Osteocyte (in vitro differentiated cells): ENCODE measurements around the gene SECISBP2. TPM values are rescaled to one million over a fixed set of nuclear protein-coding genes. Genes with fewer than 3 reads are reported as not detected.

ENCODE experiments used
- DNase-seq: peaks from one replicate; pipeline ENCODE4 v3.0.0; 2021; ENCODE audit warnings: mixed read lengths; ENCODE audit not compliant: unreplicated experiment; ENCODE audit errors: extremely low spot score
- H3K27ac Mint-ChIP-seq: one replicate; pipeline ENCODE4 v1.8.0; 2021; ENCODE audit warnings: mild to moderate bottlenecking, mixed read lengths; ENCODE audit not compliant: unreplicated experiment
- H3K27me3 Mint-ChIP-seq: one replicate; pipeline ENCODE4 v1.8.0; 2021; ENCODE audit warnings: mixed read lengths; ENCODE audit not compliant: unreplicated experiment
- H3K36me3 Mint-ChIP-seq: one replicate; pipeline ENCODE4 v1.8.0; 2021; ENCODE audit warnings: mixed read lengths; ENCODE audit not compliant: unreplicated experiment
- H3K4me1 Mint-ChIP-seq: one replicate; pipeline ENCODE4 v1.8.0; 2021; ENCODE audit warnings: mixed read lengths; ENCODE audit not compliant: unreplicated experiment
- H3K4me3 Mint-ChIP-seq: one replicate; pipeline ENCODE4 v1.8.0; 2021; ENCODE audit warnings: mild to moderate bottlenecking, moderate library complexity, mixed read lengths; ENCODE audit not compliant: unreplicated experiment
- H3K9me3 Mint-ChIP-seq: one replicate; pipeline ENCODE4 v1.8.0; 2021; ENCODE audit warnings: mixed read lengths; ENCODE audit not compliant: unreplicated experiment
- total RNA-seq: library from RNA; stranded (reverse); gene quantifications from 2 replicates; pipeline ENCODE4 v1.2.1, GENCODE V29; 2021
- TF ChIP-seq, protein P1 (sequence below): fragments of 200-600 bp; sonication (generic); IDR thresholded peaks from 2 replicates; pipeline ENCODE4 v1.5.0; 2021; ENCODE audit warnings: antibody characterized with exemption, mild to moderate bottlenecking, moderate library complexity

The SECISBP2 gene
- total RNA-seq, 1 donor from 2014 or later: 31.5 TPM

DNA sequence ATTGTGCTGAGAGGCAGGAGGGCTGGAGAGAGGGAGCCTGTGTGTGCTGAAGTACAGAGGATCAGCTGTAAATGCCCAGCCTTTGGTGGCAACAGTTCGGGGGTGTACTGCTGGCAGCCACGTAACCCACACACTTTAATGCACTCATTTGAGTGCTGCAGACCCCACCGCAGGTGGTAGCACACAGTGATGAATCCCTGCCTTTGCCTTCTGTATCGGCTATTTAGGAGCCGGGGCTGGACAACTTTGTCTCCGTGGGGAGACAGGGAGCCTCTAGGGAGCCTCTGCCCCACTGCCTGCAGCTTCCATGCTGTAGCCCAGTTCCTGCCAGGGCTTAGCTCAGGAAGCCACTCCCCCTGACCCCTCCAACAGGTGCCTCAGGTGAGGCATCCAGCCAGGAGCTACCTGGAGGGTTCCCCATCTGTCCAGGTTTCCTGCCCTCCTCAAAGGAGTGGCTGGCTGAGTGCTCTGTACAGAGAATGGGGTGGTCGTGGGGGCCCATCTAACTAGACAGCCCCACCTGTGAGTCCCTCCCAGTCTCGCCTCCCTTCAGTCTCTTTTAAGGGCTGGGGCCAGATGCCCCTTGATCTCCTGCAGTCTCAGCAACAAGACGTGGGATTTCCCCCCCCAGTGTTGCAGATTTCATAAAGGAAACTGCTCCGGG lies 44.5 kb downstream of the SECISBP2 start:
- Mint-ChIP-seq H3K27me3 (no peaks in the 10 kb centered on the region), H3K27ac (no peak overlapping the region), H3K36me3 (peaks cover 31% of the 10 kb centered on the region), H3K4me3 (no peak overlapping the region), H3K9me3 (no peaks in the 10 kb centered on the region), H3K4me1 (no peaks in the 10 kb centered on the region)
- DNase-seq: no peak
- TF ChIP-seq, protein P1, sequence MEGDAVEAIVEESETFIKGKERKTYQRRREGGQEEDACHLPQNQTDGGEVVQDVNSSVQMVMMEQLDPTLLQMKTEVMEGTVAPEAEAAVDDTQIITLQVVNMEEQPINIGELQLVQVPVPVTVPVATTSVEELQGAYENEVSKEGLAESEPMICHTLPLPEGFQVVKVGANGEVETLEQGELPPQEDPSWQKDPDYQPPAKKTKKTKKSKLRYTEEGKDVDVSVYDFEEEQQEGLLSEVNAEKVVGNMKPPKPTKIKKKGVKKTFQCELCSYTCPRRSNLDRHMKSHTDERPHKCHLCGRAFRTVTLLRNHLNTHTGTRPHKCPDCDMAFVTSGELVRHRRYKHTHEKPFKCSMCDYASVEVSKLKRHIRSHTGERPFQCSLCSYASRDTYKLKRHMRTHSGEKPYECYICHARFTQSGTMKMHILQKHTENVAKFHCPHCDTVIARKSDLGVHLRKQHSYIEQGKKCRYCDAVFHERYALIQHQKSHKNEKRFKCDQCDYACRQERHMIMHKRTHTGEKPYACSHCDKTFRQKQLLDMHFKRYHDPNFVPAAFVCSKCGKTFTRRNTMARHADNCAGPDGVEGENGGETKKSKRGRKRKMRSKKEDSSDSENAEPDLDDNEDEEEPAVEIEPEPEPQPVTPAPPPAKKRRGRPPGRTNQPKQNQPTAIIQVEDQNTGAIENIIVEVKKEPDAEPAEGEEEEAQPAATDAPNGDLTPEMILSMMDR: no peak

DNA sequence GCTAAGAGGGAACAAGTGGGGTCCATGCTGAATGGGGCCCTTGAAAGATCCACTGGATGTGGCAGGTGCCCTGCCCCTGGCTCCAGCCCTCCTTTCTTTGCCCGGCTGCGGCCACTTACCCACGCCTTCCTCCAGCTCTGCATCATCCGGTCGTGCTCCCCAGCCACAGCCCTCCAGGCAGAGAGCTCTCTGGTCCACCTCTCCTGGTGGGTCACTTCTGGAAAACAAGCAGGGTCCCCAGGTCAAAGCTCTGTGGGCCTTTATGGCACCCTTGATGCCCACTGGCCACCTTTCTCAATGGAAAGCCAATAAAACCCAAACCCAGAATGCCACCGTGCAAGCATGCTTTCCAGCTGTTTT lies 45.0 kb downstream of the SECISBP2 start:
- TF ChIP-seq, protein P1: no peak
- H3K27ac Mint-ChIP-seq: no peak overlapping the region
- no peak for DNase-seq

DNA sequence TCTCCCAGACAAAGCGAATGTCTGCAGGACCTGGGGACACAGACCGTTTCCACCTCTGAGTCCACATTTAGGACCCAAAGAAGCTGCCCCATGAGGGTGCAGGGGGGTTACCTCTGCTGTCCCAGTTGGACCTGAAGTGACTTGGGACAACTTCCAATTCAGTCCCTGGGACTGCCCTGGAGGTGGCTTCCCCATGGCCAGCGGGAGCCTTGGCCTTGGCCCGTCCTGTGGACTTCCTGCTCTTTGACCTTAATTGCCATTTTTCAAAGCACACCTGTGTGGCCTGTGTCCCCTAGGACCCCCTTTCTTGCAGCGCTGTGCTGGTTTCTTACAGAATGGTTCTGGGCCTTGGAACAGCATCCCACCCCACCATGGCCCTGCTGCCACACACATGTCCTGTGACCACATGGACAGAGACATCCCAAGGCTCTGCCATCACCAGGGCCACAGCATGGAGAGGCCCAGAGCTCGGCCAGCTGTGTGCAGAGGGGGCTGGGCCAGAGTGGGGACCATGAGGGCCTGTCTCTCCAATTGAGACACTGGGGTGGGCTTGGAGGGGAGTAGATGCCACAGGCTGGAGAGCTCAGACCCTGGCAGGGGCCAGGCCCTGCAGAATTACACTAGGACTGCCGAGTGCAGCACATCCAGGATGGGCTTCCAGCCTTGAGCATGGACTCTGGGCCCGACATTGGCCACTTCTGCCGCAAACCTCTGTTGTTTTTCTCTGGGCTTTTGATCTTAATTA lies 45.8 kb downstream of the SECISBP2 start:
- Mint-ChIP-seq H3K36me3 (peaks cover 23% of the 10 kb centered on the region), H3K27me3 (no peaks in the 10 kb centered on the region), H3K4me1 (no peaks in the 10 kb centered on the region), H3K4me3 (no peak overlapping the region), H3K27ac (no peak overlapping the region), H3K9me3 (no peaks in the 10 kb centered on the region)
- TF ChIP-seq, protein P1: no peak
- no peak for DNase-seq

More for the DNA sequence above, 45.0 kb downstream of the SECISBP2 start:
- H3K4me1 Mint-ChIP-seq: no peaks in the 10 kb centered on the region
- no peaks in the 10 kb centered on the region for H3K9me3 Mint-ChIP-seq
- no peaks in the 10 kb centered on the region for H3K27me3 Mint-ChIP-seq
- no peak overlapping the region for H3K4me3 Mint-ChIP-seq
- peaks cover 29% of the 10 kb centered on the region for H3K36me3 Mint-ChIP-seq

DNA sequence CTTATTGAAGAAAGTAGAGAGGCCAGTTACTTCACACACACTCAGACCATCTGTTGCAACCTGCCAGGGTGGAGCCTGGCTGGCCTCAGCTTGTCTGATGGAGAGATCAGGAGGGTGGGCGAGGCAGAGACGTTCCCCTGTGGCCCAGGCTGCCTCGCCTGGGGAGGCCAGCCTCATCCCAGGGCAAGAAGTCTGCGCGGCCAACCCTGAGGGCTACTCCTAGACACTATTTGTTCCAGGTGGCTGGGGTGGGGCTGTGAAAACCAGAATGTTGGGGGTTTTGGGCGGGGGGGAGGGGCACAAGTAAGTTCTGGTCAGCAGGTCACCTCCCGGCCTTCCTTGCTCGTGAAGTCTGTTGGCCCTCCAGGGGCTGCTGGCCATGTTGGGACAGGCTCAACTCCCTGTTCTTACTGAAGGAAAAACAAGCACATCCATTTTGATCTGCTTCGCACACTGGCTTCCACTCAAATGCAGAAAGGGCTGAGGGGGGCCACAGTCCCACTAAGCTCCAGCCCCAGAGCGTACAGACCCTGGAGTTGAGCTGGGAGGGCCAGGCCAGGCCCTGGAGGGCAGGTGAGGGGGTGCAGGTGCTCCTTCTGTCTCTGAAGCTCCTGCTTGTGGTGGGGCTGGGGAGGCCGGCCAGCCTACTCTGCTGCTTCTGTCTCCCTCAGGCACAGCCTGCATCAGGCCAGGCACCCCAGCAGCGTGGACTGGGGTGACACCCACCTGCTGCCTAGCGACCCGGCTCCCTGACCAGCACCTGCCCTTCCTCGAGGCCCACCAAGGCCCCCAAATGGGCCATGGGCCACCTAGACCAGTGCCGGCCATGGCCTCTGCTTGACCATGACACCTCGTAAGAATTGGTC lies 46.6 kb downstream of the SECISBP2 start:
- TF ChIP-seq, protein P1: no peak
- H3K36me3 Mint-ChIP-seq: peaks cover 17% of the 10 kb centered on the region
- H3K27ac Mint-ChIP-seq: no peak overlapping the region
- no peak overlapping the region for H3K4me3 Mint-ChIP-seq
- DNase-seq: no peak
- H3K4me1 Mint-ChIP-seq: no peaks in the 10 kb centered on the region
- no peaks in the 10 kb centered on the region for H3K27me3 Mint-ChIP-seq
- H3K9me3 Mint-ChIP-seq: no peaks in the 10 kb centered on the region

DNA sequence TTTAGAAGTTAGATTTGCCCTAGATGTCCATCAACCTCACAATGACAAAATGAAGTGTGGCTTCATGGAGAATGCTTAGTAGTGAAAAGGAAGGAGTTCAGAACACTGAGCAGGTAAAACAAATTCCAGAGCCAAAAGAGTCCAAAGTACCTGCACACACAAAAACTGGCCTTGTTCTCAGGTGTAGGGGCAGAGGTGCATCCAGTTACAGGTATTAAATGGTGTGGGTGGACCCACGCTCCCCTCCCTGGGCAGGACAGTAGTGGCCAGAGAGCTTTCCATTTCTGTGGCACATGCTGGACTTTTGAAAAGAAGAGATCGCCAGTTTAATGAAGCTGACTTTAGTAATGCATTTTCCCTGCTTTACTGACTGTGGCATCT lies 47.2 kb downstream of the SECISBP2 start:
- H3K27ac Mint-ChIP-seq: no peak overlapping the region
- H3K9me3 Mint-ChIP-seq: no peaks in the 10 kb centered on the region
- no peaks in the 10 kb centered on the region for H3K4me1 Mint-ChIP-seq
- no peaks in the 10 kb centered on the region for H3K27me3 Mint-ChIP-seq
- H3K4me3 Mint-ChIP-seq: no peak overlapping the region
- peaks cover 12% of the 10 kb centered on the region for H3K36me3 Mint-ChIP-seq
- TF ChIP-seq, protein P1: no peak
- no peak for DNase-seq
